Left forelimb (tissue), 1 donor: ENCODE data around the gene NRTN.
"Not testable (repeated sequence)": the region's sequence is repeated elsewhere in the genome, so short reads cannot be mapped to it uniquely, and the experiment has no call there.

ENCODE experiments used
- DNase-seq: peaks from one replicate; pipeline ENCODE4 v3.0.0-alpha.2; 2018; ENCODE audit warnings: low spot score

NRTN gene

DNA sequence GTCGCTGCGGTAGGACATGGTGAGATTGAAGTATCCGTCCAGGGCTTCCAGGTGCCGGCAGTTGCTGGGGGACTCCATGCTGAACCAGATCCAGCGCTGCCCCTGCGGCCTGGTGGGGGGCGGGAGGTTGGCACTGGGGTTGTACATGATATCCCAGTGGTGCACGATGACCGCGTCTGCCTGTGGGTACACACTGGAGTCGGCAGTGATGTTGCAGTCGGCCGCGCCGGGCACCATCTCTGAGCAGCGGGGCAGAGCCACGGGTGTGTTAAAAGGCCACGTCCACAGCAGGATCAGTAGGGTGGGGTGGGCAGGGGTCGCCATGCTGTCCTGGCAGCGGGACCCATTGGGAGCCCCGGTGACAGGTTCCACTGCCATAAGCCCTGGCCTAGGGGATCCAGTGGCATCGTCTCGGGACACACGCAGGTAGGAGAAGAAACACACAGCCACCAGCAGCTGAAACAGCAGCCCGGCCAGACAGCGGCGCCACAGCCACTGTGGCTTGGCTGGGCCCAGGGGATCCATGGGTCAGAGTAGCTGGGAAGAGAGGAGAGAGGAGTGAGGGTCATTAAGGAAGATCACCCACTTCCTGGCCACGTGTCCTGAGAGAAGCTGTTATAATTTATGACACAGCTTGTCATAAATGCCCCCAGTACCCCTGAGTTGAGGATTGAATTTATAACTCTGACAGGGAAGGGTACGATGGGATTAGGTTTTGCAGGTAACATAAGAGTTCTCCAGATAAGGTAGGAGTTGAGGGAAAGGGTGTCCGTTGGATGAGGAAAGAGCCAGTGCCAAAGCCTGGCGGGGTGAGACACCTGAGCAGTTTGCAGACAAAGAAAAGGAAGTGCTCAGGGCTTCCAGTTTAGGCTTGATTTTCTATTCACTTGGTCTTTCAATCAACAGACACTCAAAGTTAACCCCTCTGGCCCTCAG lies 62.6 kb downstream of the NRTN start:
- no peak for DNase-seq

DNA sequence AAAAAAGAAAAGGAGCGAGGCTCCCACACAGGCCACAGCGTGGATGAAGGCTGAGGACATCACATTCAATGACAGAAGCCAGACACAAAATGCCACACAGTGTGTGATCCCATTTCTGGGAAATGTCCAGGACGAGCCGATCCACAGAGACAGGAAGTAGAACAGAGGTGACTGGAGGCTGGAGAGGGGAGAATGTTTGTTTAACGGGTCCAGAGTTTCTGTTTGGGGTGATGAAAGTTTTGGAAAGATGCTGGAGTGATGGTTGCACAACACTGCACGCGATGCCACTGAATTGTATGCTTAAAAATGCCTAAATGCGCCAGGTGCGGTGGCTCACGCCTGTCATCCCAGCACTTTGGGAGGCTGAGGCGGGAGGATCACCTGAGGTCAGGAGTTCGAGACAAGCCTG lies 66.1 kb downstream of the NRTN start:
- DNase-seq: no peak

DNA sequence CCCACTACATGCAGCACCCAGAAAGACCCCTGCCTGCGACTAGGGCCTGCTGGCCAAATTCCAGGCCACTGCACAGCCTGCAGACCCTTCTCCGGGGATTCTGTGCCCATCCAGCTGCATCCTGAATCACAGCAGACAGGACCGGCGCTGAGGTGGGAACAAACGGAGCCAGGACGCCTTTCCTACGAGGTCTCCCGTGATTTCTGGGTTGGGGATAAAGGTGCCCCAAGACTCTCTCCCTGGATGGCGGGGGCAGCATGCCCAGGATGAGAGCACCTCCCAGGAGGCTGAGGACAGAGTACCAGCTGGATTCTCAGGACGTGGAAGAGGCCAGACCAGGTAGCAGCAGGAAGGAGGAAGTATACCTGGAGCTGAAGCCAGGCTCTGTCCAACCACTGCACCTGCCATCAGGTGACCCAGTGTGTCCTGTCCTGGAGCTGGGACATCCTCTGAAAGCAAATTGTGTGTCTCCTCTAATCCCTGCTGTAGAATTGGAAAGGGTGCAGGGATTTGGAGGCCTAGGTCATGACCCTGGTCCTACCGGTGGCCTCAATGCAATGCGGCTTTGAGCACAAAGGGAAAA lies 68.8 kb downstream of the NRTN start:
- DNase-seq: peak; percentile 49

- DNase-seq: not testable (repeated sequence)
Measured at GRCh38 chr19:5874496-5874895, 69.6 kb downstream of the NRTN start.

DNA sequence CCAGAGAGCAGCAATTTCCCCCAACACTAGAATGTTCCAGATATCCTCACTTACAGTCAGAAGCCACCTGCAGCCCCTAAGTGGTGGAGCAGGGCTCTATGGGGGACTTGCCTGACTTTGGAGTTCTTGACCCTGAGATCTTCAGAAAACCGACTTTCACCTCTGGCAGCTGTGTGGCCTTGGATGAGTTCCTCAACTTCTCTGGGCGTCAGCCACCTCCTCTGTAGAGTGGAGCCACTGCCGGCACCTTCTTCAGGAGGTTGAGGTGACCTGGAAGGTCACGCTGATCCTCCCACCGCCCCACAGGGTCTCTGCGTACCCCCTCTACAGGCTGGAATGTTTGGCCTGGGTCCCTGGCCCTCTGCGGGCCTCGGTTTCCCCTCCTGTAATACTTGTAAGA lies 72.6 kb downstream of the NRTN start:
- DNase-seq: no peak

- DNase-seq: no peak
Measured at GRCh38 chr19:5877882-5878281, 73.0 kb downstream of the NRTN start.
